Keratinocyte (primary cell): ENCODE data around the gene HOXC9. TPM values are rescaled to one million over a fixed set of nuclear protein-coding genes. Genes with fewer than 3 reads are reported as not detected.
A peak's percentile ranks its signal among the peaks of the same experiment; 100 is the strongest.

Experiments used
- DNase-seq: peaks from one replicate; pipeline ENCODE4 v3.0.0-alpha.2; 2011; ENCODE audit warnings: low read depth, missing footprints, low spot score
- FAIRE-seq: peaks from 2 replicates; lab custom pipeline; 2011; peaks lifted over from hg19 to GRCh38; lab: Jason Lieb, UNC
- H2AFZ ChIP-seq: 2 replicates; pipeline ENCODE4 v1.6.0; 2012; ENCODE audit warnings: low read length, control low read depth, inconsistent platforms; ENCODE audit not compliant: control insufficient read depth
- H3K27ac ChIP-seq: 2 replicates; pipeline ENCODE4 v1.5.1; 2011; ENCODE audit warnings: low read length; ENCODE audit not compliant: control insufficient read depth, insufficient read depth
- H3K27me3 ChIP-seq: 3 replicates; pipeline ENCODE4 v1.6.0; 2011; ENCODE audit warnings: low read length; ENCODE audit not compliant: control insufficient read depth, insufficient read depth; ENCODE audit errors: extremely low read depth
- H3K36me3 ChIP-seq, 2 experiments: 2 replicates in 1 of 2; 3 replicates in 1 of 2; pipeline ENCODE4 v1.5.1; 2011; ENCODE audit warnings: low read length in 2 of 2, mild to moderate bottlenecking in 1 of 2; ENCODE audit not compliant: control insufficient read depth in 2 of 2, insufficient read depth in 2 of 2; ENCODE audit errors: extremely low read depth in 1 of 2
- H3K4me1 ChIP-seq: 3 replicates; pipeline ENCODE4 v1.5.1; 2011; ENCODE audit warnings: low read length; ENCODE audit not compliant: control insufficient read depth, insufficient read depth; ENCODE audit errors: extremely low read depth
- H3K4me2 ChIP-seq: 3 replicates; pipeline ENCODE4 v1.6.0; 2011; ENCODE audit warnings: low read depth, low read length; ENCODE audit not compliant: control insufficient read depth, insufficient read depth; ENCODE audit errors: extremely low read depth
- H3K4me3 ChIP-seq, 3 experiments: fragments of 200-600 bp in 1 of 3; sonication (generic) in 1 of 3; 2 replicates in 2 of 3; 3 replicates in 1 of 3; pipeline ENCODE4 v1.5.1; 2011 to 2016; ENCODE audit warnings: low read length in 3 of 3, mild to moderate bottlenecking in 3 of 3, control low read depth in 2 of 3, inconsistent platforms in 1 of 3, low read depth in 1 of 3, mixed read lengths in 1 of 3, mixed run types in 1 of 3, moderate library complexity in 1 of 3; ENCODE audit not compliant: control insufficient read depth in 2 of 3, insufficient read depth in 2 of 3; ENCODE audit errors: extremely low read depth in 1 of 3
- H3K79me2 ChIP-seq: 2 replicates; pipeline ENCODE4 v1.6.0; 2012; ENCODE audit warnings: low read length; ENCODE audit not compliant: control insufficient read depth, insufficient read depth
- H3K9ac ChIP-seq: 3 replicates; pipeline ENCODE4 v1.6.0; 2011; ENCODE audit warnings: low read length; ENCODE audit not compliant: control insufficient read depth, insufficient read depth; ENCODE audit errors: extremely low read depth
- H3K9me1 ChIP-seq: 3 replicates; pipeline ENCODE4 v1.6.0; 2011; ENCODE audit warnings: low read length; ENCODE audit not compliant: control insufficient read depth, insufficient read depth; ENCODE audit errors: extremely low read depth
- H3K9me3 ChIP-seq: 2 replicates; pipeline ENCODE4 v1.5.1; 2012; ENCODE audit warnings: low read depth, low read length; ENCODE audit not compliant: control insufficient read depth
- H4K20me1 ChIP-seq: 3 replicates; pipeline ENCODE4 v1.6.0; 2011; ENCODE audit warnings: low read length; ENCODE audit not compliant: control insufficient read depth, insufficient read depth; ENCODE audit errors: extremely low read depth
- EZH2 ChIP-seq: IDR thresholded peaks from one replicate; pipeline ENCODE4 v1.6.1; 2012; ENCODE audit warnings: inconsistent platforms, mild to moderate bottlenecking, low read length, moderate library complexity
- dilution Hi-C: fragments of 300-500 bp; cut with MboI; formaldehyde crosslinking; loops from one replicate; pipeline ENCODE4 v1.7.0; 2020; ENCODE audit warnings: low sequenced_read_pairs; ENCODE audit not compliant: extremely low pct_ligation_motif_present
- polyA plus RNA-seq, 5 experiments: library from polyadenylated mRNA; depleted of rRNA in 3 of 5; stranded (reverse) in 3 of 5; stranded (forward) in 1 of 5; unstranded in 1 of 5; fragments of >200 nt; gene quantifications; 1 replicate in 1 of 5; 2 replicates in 3 of 5; 3 replicates in 1 of 5; pipeline versions ENCODE4 v1.2.1 to v1.2.3, GENCODE V29; 2011 to 2012; ENCODE audit warnings: missing spikeins in 2 of 5, low read depth in 1 of 5, low replicate concordance in 1 of 5
- TF ChIP-seq, protein P1 (sequence below), 3 experiments: IDR thresholded peaks in 1 of 3; conservative IDR thresholded peaks in 1 of 3; optimal IDR thresholded peaks in 1 of 3; 2 replicates in 2 of 3; 3 replicates in 1 of 3; pipeline versions ENCODE3 to v1.5.1; 2011; ENCODE audit warnings: low read length in 3 of 3, mild to moderate bottlenecking in 3 of 3, moderate library complexity in 2 of 3, control low read depth in 1 of 3, inconsistent platforms in 1 of 3; ENCODE audit not compliant: insufficient read depth in 2 of 3; ENCODE audit errors: extremely low read depth in 1 of 3

HOXC9 gene
- polyA plus RNA-seq, 1 donor (not counting 4 experiments of a cell fraction or from before 2014, with no cell fraction given) = 1.8 TPM

DNA sequence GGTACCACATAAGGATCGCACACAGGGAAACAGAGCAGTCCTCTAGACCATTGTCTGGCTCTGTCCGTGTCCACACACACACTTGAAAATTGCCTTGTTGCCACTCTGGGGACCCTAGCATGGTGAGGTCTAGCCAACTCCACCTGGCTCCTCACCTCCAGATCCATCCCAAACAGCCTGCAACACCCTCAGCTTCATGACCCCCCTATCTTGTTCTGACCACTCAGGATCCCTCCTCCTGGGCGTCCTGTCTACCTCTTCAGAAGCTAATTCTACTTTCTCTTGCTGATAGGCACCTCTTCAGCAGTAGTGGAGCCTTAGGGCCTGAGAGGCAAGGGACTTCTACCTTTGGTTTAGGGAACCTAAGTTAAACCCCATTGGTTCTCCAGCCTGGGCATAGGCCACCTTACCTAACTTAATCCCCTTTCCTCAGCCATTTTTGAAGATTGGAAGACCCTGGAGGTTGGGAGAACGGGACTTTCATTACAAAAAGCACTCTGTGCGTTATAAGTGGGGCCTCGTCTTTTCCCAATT is 32.2 kb downstream of the HOXC9 start:
- dilution Hi-C loops = no loop called here
- Histone ChIP-seq H2AFZ (no peak overlapping the region), H3K9ac (no peak overlapping the region), H3K9me1 (no peaks in the 10 kb centered on the region), H3K4me1 (peaks cover 39% of the 10 kb centered on the region), H3K9me3 (no peaks in the 10 kb centered on the region), H4K20me1 (no peaks in the 10 kb centered on the region), H3K4me3 (no peak overlapping the region), H3K27me3 (no peaks in the 10 kb centered on the region), H3K79me2 (peaks cover 21% of the 10 kb centered on the region), H3K36me3 (peaks cover 0 to 1% of the 10 kb centered on the region in 2 experiments), H3K27ac (no peak overlapping the region), H3K4me2 (no peak overlapping the region)
- TF ChIP-seq, protein P1, sequence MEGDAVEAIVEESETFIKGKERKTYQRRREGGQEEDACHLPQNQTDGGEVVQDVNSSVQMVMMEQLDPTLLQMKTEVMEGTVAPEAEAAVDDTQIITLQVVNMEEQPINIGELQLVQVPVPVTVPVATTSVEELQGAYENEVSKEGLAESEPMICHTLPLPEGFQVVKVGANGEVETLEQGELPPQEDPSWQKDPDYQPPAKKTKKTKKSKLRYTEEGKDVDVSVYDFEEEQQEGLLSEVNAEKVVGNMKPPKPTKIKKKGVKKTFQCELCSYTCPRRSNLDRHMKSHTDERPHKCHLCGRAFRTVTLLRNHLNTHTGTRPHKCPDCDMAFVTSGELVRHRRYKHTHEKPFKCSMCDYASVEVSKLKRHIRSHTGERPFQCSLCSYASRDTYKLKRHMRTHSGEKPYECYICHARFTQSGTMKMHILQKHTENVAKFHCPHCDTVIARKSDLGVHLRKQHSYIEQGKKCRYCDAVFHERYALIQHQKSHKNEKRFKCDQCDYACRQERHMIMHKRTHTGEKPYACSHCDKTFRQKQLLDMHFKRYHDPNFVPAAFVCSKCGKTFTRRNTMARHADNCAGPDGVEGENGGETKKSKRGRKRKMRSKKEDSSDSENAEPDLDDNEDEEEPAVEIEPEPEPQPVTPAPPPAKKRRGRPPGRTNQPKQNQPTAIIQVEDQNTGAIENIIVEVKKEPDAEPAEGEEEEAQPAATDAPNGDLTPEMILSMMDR (optimal IDR thresholded peaks at IDR 0.05 in 1 of 3, IDR thresholded peaks at IDR 0.05 in 1 of 3, conservative IDR thresholded peaks at IDR 0.05 in 1 of 3; ENCODE audit: extremely low read depth in 1 of 3, insufficient read depth in 2 of 3, low read length in 3 of 3) = no peak
- no peak for TF ChIP-seq EZH2
- no peak for FAIRE-seq
- DNase-seq = no peak

DNA sequence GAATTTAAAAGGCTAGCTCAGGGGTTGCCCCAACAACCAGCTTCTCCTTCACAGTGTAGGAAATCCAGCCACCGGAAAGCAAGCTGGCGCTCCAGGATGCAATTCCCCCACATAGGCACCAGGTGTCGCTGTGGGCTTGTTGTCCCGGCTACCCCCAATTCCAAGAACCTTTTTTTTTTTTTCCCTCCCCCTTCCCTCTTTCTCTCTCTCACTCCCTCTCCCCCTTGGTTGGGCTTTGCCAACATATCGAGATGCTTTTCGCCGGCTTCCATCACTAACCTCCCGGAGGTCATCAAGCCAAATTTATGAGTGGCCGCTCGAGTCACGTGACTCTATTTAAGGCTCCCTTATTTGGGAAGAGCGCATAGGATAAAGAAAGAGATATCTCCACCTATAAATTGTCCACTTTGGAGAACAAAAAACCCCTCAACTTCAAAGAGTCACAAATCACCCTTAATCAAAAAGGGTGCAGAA is 32.7 kb downstream of the HOXC9 start, which contains the start of gene HOXC5:
TSS of gene HOXC5 (plus strand) at position 424 of the 474 bp plus-strand sequence. CDS start 73 bp downstream, outside the sequence.
- peak; percentile 73 for FAIRE-seq
- H3K27me3 ChIP-seq = no peaks in the 10 kb centered on the region
- no peaks in the 10 kb centered on the region for H3K9me1 ChIP-seq
- dilution Hi-C loops = no loop called here
- peak within 1 kb of the TSS; percentile 66 for H3K9ac ChIP-seq
- peaks cover 16% of the 10 kb centered on the region for H3K79me2 ChIP-seq
- no peaks in the 10 kb centered on the region for H3K9me3 ChIP-seq
- H3K4me1 ChIP-seq = peaks cover 37% of the 10 kb centered on the region
- peak within 1 kb of the TSS; percentile 95 for H3K4me2 ChIP-seq
- H2AFZ ChIP-seq = peak within 1 kb of the TSS; percentile 67
- no peak for DNase-seq
- H3K27ac ChIP-seq = peak within 1 kb of the TSS; percentile 58
- H4K20me1 ChIP-seq = no peaks in the 10 kb centered on the region
- H3K36me3 ChIP-seq = peaks cover 0 to 1% of the 10 kb centered on the region in 2 experiments
- TF ChIP-seq, protein P1 (optimal IDR thresholded peaks at IDR 0.05 in 1 of 3, IDR thresholded peaks at IDR 0.05 in 1 of 3, conservative IDR thresholded peaks at IDR 0.05 in 1 of 3; ENCODE audit: extremely low read depth in 1 of 3, insufficient read depth in 2 of 3, low read length in 3 of 3) = peak; percentile 89 to 96 (median 91)
- no peak for TF ChIP-seq EZH2
- H3K4me3 ChIP-seq = peak within 1 kb of the TSS; percentile 33 to 77 (median 65)
